ENCODE data around the gene FUT7.

- TF ChIP-seq NR3C1 (CRISPR knock-in tag; IDR thresholded peaks at IDR 0.05) (no peak), POLR2AphosphoS2 (IDR thresholded peaks at IDR 0.05; ENCODE audit: low read length) (no peak), SMAD2 (IDR thresholded peaks at IDR 0.05; ENCODE audit: low read depth, low read length) (no peak), ZNF282 (CRISPR knock-in tag; IDR thresholded peaks at IDR 0.05) (no peak), RBFOX2 (IDR thresholded peaks at IDR 0.05; ENCODE audit: low read depth, low read length) (no peak), CTCF (IDR thresholded peaks at IDR 0.05 in 2 of 3, conservative IDR thresholded peaks at IDR 0.05 in 1 of 3; ENCODE audit: insufficient read depth in 2 of 3, low read depth in 1 of 3, low read length in 3 of 3) (no peak), ATF3 (IDR thresholded peaks at IDR 0.05) (no peak), ATF3 (CRISPR knock-in tag; conservative IDR thresholded peaks at IDR 0.05) (no peak), EZH2 (IDR thresholded peaks at IDR 0.05; ENCODE audit: borderline replicate concordance, low read depth, low read length) (no peak), ZNF274 (IDR thresholded peaks at IDR 0.05; ENCODE audit: borderline replicate concordance, low read depth, low read length) (no peak), MAX (CRISPR knock-in tag; IDR thresholded peaks at IDR 0.05) (no peak), CHD4 (IDR thresholded peaks at IDR 0.05; ENCODE audit: insufficient read depth, insufficient replicate concordance, low read depth, low read length, poor library complexity, severe bottlenecking) (no peak), NFATC3 (IDR thresholded peaks at IDR 0.05) (no peak), RAD21 (CRISPR knock-in tag; conservative IDR thresholded peaks at IDR 0.05 in 1 of 2, IDR thresholded peaks at IDR 0.05 in 1 of 2) (no peak), ZBED1 (IDR thresholded peaks at IDR 0.05) (no peak)
Observed at GRCh38 chr9:136983656-136984314, 48.1 kb downstream of the FUT7 start.
